Activated T-cell treated with anti-CD3 and anti-CD28 coated beads, Interleukin-2, amount 50 U/mL, for 48 hours (primary cell): ENCODE results near the gene SLCO3A1.
A peak's percentile ranks its signal among the peaks of the same experiment; 100 is the strongest.
"Not testable (repeated sequence)": the region's sequence is repeated elsewhere in the genome, so short reads cannot be mapped to it uniquely, and the experiment has no call there.

ENCODE experiments used
- DNase-seq, 2 experiments: peaks; one replicate each; pipeline ENCODE4 v3.0.0-alpha.2; 2020

The SLCO3A1 gene

DNA sequence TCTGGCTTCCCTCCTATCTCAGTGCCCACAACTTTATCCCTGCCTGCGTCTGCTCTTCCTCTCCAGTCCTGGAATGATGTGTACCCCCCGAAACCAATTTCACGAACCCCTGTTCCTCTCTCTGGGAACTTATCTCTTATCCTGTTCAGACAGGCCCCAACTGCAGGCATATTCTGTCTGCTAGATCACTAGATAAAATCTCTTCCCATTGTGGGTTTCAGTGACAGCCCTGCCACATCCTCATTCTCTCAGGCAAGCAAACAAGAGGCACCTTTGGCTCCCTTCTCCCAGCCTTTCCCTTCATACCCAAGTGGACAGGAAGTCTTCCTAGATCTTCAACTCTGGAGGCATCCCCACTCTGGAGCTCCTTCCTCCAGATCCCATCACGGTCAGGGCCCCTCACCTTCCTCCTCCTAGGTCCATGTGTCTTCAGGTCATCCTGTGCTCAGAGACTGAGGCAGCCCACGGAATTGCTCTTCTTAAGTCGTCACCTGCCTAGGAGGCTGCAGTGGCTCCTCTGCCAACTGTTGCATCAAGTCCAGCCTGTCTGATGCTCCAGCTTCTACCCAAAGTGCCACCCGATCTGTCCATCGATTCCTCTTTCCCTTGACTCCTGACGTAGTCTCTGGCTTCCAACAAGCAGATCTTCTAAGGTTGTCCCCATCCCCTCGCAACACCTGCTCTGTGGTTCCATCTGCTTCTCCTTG lies 190.8 kb downstream of the SLCO3A1 start:
- DNase-seq = no peak

DNA sequence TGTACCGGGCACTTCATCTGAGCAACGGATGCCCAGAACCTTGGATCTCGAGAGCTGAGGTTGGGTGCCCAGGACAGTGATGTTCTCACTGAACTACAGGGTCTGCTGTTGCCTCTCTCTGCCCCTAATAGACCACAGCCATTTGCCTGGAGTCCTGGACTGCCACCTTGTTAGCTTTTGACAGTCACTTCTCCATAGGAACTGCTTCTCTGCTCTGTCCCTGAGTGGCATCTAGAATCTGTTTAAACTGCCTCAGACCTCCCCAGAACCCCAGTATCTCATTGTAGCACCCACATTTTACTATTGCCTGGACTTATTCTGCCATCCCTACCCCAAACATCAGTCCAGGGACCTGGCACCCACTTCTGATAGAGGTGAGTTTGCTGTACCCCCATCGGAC lies 194.4 kb downstream of the SLCO3A1 start:
- no peak for DNase-seq

DNA sequence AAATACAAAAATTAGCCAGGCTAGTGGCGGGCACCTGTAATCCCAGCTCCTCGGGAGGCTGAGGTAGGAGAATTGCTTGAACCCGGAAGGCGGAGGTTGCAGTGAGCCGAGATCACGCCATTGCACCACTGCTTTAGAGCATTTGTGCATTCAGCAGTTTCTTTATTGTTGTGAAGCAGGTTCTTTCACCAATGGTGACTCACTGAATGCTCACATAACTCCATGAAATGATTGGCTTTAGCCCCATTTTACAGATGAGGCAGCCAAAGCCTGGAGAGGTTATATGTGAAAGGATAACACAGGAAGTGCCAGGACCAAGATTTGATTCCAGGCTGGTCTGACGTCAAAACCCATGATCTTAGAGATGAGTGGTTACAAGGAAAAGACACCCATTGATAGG lies 195.2 kb downstream of the SLCO3A1 start:
- DNase-seq = no peak

DNA sequence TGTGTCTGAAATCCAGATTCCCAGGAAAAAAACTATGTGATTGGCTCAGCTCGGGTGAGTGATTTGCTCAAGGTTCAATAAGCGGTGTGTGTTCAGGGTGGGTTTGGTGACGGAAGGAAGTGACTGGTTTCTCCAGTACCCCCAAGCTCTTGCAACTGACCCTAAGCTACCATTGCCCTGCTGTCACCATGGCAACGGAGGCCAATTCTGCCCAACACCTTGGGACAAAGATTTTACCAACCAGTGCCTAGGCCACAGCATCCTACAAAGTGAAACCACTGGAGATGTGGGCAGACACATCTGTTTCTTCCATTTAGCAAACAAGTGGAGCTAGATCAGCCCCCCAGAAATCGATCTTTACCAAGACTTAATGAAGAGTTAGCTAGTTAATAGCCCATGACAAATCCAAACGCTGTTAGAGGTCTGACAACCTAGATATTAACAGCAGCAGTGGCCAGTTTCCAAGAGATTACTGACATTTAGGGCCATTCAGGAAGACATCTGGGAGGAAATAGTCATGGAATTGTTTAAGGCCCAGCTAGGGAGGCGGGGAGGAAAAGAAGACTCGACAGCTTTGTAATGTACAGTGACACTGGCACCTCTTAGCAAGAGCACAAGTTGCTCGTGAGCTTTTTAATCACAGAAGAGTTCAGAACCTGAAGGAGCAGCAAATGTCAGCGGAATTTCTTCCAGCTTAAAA lies 195.9 kb downstream of the SLCO3A1 start:
- DNase-seq = no peak

DNA sequence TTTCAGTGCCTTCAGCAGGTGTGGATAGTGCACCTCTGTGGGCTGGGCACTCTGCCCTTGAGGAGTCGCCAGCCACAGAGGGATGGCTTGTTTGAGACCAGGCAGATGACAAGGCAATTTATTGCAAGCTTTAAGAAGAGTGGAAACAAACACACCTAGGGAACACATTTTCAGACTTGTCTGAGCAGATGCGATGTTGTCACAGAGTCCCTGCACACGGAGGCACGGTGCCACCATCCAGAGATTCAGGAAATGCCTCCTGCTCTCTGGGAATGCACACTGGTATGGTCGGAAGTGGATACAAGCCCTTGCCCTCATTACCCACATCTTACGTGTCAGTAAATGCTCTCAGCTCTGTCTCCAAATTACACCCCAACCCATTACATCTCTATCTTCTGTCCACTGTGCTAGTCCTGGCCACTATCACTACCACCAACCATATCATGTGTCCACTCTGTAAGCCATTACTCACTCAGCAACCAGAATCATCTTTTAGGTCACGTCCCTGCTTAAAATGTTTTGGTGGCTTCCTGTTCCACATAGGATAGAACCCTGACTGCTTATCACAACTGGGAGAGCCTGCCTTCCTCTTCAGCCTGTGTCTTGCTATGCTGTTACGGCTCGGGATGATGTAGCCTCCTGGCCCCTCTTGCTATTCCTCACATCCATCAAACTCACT lies 196.9 kb downstream of the SLCO3A1 start:
- DNase-seq = no peak

DNA sequence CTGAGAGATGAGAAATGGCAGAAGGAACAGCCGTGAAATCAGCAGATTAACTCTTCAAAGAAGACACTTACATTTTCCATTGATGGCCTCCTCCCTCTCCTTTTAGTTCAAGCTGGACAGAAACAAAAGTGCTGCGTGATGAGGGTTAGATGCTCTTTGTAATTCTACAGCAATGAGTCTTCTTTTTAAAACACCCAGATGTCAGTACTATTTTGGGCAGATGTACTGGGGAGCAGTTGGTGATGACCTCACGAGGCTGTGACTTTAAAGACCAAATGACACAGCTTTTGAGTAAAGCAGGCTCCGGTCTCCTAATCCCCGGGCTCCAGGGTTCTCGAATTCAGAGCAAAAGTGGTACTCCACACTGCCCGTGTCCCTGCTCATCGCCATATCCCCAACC lies 198.2 kb downstream of the SLCO3A1 start:
- DNase-seq = no peak

DNA sequence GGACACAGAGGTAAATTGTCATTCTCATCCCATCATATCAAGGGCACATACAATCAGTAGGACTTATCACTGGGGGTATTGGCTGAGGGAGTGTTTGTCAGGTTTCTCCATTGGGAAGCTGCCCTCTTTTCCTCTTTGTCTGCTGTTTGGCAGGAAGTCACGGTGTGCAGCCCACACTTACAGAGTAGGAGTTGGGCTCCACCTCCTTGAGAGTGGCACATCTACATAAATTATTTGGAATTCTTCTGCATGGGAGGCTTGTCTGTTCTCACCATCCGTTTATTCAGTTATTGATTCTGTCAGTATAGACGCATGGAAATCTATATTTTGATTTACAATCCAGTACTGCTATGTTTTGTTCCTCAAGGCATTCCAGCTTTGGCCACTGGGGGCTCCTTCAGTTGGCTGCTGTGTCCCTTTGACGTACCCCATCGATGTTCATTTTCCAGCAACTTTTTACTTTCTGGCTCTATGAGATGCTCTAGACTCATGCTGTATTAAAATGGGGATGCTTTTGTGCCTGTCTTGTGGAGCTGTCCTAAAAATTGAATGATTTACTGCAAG lies 200.3 kb downstream of the SLCO3A1 start:
- no peak for DNase-seq

DNA sequence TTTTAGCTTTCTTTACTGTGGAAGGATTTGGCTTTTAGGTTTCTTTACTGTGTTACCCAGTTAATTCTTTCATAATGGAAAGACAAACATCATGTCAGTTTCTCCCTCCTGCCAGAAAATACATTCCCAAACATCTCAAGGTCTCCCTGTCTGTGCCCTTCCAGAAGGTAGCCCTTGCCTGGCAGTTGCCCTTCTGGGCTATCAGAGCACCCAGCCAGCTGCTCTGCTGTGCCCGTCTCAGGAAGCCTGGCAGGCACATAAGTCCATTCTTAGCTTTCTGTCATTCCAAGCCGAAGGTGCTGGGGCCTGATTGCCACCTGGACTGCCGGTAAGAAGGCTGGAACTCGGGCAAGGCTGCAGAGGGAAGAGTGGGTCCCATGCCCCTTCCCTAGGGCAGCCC lies 203.4 kb downstream of the SLCO3A1 start:
- no peak for DNase-seq

DNA sequence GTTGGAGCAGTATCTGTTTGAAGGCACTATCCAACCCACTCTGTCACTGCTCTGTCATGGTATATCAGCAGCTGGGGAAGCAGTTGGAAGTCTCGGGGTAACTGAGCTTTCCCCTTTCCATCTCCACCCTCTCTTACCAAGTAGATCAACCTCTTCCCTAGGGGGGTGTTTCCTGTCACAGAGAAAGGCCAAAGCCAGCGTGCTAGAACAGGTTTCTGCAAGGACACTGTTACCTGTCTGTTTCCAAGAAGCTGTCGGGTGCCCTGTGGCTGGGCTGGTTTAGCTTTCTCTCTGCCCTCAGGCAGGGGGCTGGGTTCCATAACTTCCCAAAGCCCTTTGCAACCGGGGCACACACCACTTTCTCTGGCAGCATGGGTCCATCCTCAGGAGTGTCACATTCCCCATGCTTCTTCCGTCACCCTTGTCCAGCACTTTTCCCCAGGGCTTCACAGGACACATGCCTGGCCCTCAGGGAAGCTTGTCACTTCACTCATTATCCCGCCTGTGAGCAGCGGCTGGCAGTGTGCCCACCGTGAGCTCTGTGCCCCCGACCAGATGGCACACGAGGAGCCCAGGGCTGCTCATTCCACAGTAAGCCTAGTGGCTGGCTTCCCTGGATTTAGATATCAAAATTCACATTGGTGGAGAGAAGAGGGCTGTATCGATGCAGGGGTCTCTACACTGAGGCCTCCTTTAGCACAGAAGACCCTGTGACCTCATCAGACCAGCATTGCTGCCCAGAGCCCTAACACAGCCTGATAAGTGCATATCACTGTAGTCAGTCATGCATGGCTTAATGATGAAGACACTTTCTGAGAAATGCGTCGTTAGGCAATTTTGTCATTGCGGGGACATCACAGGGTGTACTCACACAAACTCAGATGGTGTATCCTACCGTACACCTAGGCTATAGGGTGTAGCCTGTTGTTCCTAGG lies 205.8 kb downstream of the SLCO3A1 start:
- DNase-seq = no peak

DNA sequence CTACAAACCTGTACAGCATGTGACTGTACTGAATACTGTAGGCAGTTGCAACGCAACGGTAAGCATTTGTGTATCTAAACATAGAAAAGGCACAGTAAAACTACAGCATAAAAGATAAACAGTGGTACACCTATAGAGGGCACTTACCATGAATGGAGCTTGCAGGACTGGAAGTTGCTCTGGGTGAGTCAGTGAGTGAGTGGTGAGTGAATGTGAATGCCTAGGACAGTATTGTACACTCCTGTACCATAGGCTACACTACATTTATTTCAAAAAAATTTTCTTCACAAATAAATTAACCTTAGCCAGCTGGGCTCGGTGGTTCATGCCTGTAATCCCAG lies 206.4 kb downstream of the SLCO3A1 start:
- DNase-seq = not testable (repeated sequence)

DNA sequence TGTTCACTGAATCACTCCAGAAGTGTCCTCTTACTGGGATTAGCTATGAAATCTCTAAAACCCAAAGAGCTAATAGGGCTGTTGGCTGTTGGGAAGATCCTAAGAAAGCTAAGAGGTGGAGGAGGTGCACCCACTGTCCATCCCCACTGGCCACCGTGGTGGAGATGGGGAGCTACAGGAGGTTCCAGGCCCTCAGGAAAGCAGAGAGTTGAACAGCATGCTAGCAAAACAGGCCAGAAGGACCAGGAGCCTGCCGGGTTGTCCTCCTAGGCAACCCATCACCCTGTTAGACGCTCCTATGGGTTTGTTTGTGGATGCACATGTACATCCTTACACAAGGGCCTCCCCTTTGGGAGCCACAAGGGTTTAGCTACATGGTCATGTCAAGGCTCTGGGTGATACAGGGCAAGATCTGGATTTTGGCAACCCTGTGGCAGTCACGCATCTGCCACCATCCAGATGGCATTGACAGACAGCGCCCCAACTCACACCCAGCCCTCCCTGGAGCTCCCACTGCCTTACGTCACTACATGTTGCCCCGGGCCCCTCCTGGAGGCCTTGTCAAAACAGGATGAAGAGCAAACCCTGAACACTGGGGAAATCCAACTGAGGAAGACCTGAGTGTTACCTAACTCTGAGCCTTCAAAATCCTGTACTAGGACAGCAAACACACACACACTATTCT lies 208.1 kb downstream of the SLCO3A1 start:
- DNase-seq = no peak

DNA sequence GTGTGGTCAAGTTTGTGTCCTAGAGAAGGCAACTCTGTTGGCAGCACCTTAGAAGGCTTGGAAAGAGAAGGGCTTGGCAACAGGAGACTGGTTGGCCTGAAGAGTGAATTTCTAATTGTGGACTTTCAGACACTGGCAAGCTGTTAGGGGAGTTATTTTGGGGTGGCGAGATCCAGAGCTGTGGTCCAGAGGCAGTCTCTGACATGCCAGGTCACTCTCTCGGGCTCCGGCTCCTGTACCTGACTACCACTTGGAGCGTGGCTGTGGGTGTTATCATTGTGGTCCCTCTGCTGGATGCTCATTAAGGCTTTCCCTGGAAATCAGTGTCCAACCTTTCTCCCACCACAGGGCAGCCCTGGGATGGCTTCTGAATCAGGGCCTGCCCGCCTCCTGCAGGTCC lies 209.0 kb downstream of the SLCO3A1 start:
- DNase-seq = no peak

DNA sequence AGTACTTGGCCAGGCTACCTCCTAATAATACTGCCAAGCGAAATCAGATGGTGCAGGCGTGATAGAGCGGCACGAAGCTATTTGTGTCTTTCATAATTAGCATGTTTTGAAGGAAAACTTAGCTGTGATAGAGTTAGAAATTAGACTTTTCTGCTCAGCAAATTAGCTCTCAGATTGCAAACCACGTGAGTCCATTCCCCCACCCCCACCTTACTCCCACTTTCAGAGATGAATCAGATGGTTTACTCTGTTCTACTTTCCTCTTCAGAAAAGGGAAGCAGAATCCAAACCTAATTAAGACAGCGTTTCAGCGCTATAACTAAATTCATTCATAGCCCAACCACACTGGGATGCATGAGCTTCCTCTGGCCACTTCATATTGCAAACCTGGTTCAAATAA lies 214.6 kb downstream of the SLCO3A1 start:
- no peak for DNase-seq

DNA sequence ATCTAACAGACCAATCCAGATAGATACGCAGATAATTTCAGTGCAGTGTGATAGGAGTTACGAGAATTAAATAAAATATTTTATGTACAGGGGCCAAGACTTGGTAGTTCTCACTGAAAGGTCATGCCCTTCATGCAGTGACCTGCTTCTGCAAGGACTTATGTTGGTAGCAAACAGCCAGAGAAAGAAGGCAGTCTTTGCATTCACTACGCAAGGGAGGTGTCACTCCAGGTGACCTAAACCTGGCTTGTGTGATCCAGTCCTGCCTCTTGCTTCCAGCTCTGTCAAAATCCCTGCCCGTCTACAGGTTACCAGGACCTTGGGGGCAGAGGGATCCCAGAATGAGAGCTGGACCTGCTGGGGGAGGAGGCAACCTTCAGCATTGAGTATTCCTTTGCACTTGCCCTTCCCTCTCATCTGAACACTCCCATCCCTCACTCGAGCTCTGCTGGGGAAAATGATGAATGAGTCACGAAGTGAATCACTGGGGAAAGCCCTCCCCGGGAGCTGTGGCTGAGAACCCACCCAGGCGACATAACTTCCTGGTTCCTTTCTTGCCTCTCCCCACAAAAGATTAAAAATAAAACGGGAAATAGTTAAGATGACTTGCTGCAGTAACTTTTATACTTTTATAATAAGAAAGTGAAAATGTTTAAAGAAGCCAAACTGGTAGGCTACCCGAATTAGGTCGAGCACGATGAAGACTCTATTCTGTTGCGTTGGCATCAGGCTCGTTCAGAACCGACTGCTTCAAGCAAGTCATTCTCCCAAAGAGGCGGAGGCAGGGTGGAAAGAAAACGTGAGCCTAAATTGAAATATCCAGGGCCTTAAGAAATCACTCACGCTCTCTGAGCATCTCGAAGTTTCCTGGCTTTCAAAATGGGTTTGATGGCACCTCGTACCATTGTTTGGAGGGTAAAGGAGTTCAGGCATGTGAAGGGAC lies 216.1 kb downstream of the SLCO3A1 start:
- peak; percentile 58 to 66 for DNase-seq

DNA sequence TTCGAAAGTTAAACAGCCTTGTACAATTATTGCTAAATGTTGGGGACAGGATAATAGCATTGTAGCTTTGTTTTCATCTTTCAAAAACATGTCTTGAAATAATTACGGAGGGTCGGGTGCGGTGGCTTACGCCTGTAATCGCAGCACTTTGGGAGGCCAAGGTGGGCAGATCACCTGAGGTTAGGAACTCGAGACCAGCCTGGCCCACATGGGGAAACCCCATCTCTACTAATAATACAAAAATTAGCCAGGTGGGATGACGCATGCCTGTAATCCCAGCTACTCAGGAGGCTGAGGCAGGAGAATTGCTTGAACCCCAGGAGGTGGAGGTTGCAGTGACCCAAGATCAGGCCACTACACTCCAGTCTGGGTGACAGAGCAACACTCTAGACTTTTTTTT lies 216.7 kb downstream of the SLCO3A1 start:
- not testable (repeated sequence) for DNase-seq

DNA sequence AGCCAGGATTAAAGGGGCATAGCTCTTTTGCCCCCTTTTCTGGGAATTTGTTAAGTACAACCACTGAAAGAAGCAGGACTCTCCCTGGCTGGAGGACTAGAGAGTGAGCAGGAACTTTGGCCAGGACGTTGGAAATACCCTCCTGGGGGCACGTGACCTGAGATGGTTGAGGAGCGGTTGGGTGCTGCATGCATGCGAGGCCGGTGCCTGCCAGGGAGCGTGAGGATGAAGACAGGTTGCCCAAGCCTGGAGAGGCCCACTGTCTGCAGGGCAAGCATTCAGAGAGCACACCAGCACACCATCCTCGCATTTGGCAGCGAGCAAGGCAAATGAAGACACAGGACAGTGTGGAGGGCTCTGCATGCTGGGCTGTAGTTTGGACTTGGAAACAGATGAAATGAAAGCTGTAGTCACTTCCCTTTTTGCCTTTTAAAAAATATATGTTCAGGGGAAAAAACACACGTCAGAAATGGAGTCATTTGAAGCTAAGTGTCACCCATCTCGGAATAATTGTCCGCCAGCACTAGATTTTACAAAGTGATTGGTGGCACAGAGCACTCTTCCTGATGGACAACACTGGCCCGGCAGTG lies 217.6 kb downstream of the SLCO3A1 start:
- no peak for DNase-seq

DNA sequence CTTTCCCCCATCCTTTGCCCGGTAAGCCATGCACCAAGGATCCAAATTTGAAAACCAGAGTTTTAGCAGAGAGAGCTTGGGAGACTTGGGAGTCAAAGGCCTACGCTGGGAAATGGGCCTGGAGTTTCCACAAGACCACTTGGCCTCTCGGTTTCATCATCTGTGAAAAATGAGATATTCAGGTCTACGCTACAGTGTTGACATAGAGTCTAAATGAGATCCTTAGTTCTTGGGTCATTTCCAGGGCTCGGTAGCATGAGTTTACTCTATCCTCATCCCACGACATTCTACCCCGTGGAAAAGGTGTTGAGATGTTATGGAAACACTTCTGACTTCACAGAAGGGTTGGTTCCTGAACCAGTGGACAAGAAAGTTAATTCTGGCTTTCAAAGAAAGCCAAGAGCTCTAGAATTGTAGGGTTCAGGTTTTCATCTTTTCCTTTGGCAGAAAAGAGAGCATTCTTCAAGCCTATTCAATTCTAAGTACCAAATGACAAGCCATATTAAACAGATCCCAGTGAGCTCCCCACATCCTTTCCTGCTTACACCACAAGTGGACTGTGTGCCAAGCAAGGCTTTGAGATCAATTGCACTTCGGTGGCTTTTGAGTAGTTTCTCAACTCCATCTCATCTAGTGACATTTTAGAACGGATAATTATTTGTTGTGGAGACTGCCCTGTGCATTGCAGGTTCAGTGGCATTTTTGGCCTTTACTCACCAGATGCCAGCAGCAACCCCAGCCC lies 219.7 kb downstream of the SLCO3A1 start:
- DNase-seq = no peak

DNA sequence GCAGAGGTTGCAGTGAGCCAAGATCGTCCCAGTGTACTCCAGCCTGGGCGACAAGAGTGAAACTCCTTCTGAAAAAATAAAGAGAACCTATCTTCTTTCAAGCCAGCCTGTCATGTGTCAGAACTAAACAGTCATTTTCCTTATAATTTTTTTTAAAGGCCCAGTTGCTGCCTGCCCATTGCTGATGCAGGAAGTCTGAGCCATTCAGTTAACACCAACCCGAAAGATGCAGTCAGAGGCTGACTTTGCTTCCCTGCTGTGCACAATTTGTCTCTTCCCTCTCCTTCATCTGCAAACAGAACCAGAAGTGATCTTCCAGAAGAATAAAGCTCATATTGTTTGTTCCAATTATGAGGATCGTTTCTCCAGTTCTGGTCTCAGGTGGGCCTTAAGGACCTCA lies 220.6 kb downstream of the SLCO3A1 start:
- no peak for DNase-seq

DNA sequence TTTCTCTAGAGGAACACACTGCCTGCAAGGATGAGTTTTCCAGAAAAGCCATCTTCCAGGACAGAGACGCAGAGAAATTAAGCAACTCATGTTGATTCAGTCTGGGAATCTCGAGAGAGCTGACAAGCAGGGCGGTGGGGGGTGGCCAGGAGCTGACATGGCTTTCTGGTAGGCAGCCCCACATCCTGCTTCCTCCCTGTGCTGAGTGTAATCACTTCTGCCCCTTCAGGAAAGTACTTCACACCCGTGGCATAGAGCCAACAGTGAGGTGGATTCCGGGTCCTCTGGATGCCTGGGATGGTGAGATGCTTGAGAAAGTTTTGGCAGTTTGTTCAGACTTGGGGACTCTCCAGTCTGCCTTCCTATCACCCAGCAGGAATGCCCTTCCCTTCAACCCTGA lies 221.1 kb downstream of the SLCO3A1 start:
- no peak for DNase-seq

DNA sequence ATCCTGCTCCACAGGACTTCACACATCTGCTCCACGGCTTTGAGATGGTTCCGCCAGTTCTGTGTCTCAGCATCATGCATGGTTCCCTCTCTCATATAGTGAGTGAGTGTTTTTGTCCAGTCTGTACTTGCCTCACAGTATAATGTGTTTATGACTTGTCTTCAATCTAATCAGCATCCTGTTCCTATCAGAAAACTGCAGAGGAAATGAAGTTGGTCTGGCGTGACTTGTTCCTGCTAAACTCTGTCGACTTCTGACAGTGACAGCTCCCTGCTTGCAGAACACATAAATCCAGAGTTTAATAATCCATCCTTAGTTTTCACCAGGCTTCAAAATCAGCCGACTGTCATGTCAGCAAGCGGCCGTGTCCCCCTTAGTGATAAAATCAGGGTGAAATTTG lies 222.3 kb downstream of the SLCO3A1 start:
- no peak for DNase-seq
